ENCODE measurements around the gene CLASP1. TPM values are rescaled to one million over a fixed set of nuclear protein-coding genes. Genes with fewer than 3 reads are reported as not detected.

The CLASP1 gene
- total RNA-seq, 1 donor from 2014 or later, result 95.1 TPM

- Mint-ChIP-seq H3K36me3 (ENCODE audit: low read depth, unreplicated experiment) (peaks cover 27% of the 10 kb centered on the region), H3K4me1 (ENCODE audit: unreplicated experiment) (peaks cover 43% of the 10 kb centered on the region), H3K27ac (ENCODE audit: unreplicated experiment) (peak overlapping the region; percentile 36), H3K27me3 (ENCODE audit: unreplicated experiment) (peaks cover 3% of the 10 kb centered on the region), H3K4me3 (ENCODE audit: unreplicated experiment) (no peak overlapping the region), H3K9me3 (ENCODE audit: unreplicated experiment) (no peaks in the 10 kb centered on the region)
- no peak for TF ChIP-seq CTCF (IDR thresholded peaks at IDR 0.05; ENCODE audit: unreplicated experiment)
- no peak for DNase-seq (ENCODE audit: low spot score)
Measured at GRCh38 chr2:121471532-121472469, 177.5 kb downstream of the CLASP1 start.

- no peak for DNase-seq (ENCODE audit: low spot score)
- no peaks in the 10 kb centered on the region for H3K9me3 Mint-ChIP-seq (ENCODE audit: unreplicated experiment)
- no peak overlapping the region for H3K27ac Mint-ChIP-seq (ENCODE audit: unreplicated experiment)
- H3K4me1 Mint-ChIP-seq (ENCODE audit: unreplicated experiment), result peaks cover 34% of the 10 kb centered on the region
- peaks cover 3% of the 10 kb centered on the region for H3K27me3 Mint-ChIP-seq (ENCODE audit: unreplicated experiment)
- H3K36me3 Mint-ChIP-seq (ENCODE audit: low read depth, unreplicated experiment), result peaks cover 36% of the 10 kb centered on the region
- no peak for TF ChIP-seq CTCF (IDR thresholded peaks at IDR 0.05; ENCODE audit: unreplicated experiment)
- no peak overlapping the region for H3K4me3 Mint-ChIP-seq (ENCODE audit: unreplicated experiment)
Measured at GRCh38 chr2:121470917-121471316, 178.3 kb downstream of the CLASP1 start.

- Mint-ChIP-seq H3K27me3 (ENCODE audit: unreplicated experiment) (peaks cover 3% of the 10 kb centered on the region), H3K4me3 (ENCODE audit: unreplicated experiment) (peak overlapping the region; percentile 71), H3K4me1 (ENCODE audit: unreplicated experiment) (peaks cover 33% of the 10 kb centered on the region), H3K27ac (ENCODE audit: unreplicated experiment) (no peak overlapping the region), H3K36me3 (ENCODE audit: low read depth, unreplicated experiment) (peaks cover 36% of the 10 kb centered on the region), H3K9me3 (ENCODE audit: unreplicated experiment) (no peaks in the 10 kb centered on the region)
- no peak for TF ChIP-seq CTCF (IDR thresholded peaks at IDR 0.05; ENCODE audit: unreplicated experiment)
- DNase-seq (ENCODE audit: low spot score), result no peak
Measured at GRCh38 chr2:121469356-121469755, 179.9 kb downstream of the CLASP1 start.

GRCh38 chr2:121468936-121469335 is 180.3 kb downstream of the CLASP1 start:
- Mint-ChIP-seq H3K4me1 (ENCODE audit: unreplicated experiment) (peaks cover 29% of the 10 kb centered on the region), H3K36me3 (ENCODE audit: low read depth, unreplicated experiment) (peaks cover 36% of the 10 kb centered on the region), H3K4me3 (ENCODE audit: unreplicated experiment) (peak overlapping the region; percentile 71), H3K27me3 (ENCODE audit: unreplicated experiment) (peaks cover 3% of the 10 kb centered on the region), H3K27ac (ENCODE audit: unreplicated experiment) (no peak overlapping the region), H3K9me3 (ENCODE audit: unreplicated experiment) (no peaks in the 10 kb centered on the region)
- DNase-seq (ENCODE audit: low spot score), result no peak
- no peak for TF ChIP-seq CTCF (IDR thresholded peaks at IDR 0.05; ENCODE audit: unreplicated experiment)

- DNase-seq (ENCODE audit: low spot score), result no peak
- Mint-ChIP-seq H3K27ac (ENCODE audit: unreplicated experiment) (no peak overlapping the region), H3K36me3 (ENCODE audit: low read depth, unreplicated experiment) (peaks cover 41% of the 10 kb centered on the region), H3K4me1 (ENCODE audit: unreplicated experiment) (peaks cover 6% of the 10 kb centered on the region), H3K27me3 (ENCODE audit: unreplicated experiment) (no peaks in the 10 kb centered on the region), H3K9me3 (ENCODE audit: unreplicated experiment) (no peaks in the 10 kb centered on the region), H3K4me3 (ENCODE audit: unreplicated experiment) (no peak overlapping the region)
- no peak for TF ChIP-seq CTCF (IDR thresholded peaks at IDR 0.05; ENCODE audit: unreplicated experiment)
Measured at GRCh38 chr2:121459291-121459690, 190.0 kb downstream of the CLASP1 start.
